HEK293 (cell line): ENCODE measurements around the gene CLK2.

Experiments used
- CTCF ChIA-PET: fragments of 350-600 bp; formaldehyde crosslinking; extraction: SDS; loops from one replicate; lab custom pipeline; 2021; ENCODE audit warnings: antibody characterized with exemption; lab: Yijun Ruan, JAX
- POLR2A ChIA-PET: fragments of 300-600 bp; formaldehyde crosslinking; extraction: SDS; loops from one replicate; lab custom pipeline; 2020; ENCODE audit warnings: antibody characterized with exemption, inconsistent platforms; lab: Yijun Ruan, JAX
- H3K27ac ChIP-seq: fragments of 200-500 bp; sonication (Bioruptor generic); 2 replicates; pipeline ENCODE4 v1.5.1; 2014; ENCODE audit warnings: low read depth, low read length, control low read depth, inconsistent platforms; ENCODE audit errors: extremely low read depth
- H3K36me3 ChIP-seq, 2 experiments: fragments of 200-500 bp in 1 of 2; sonication (Bioruptor generic) in 1 of 2; 1 replicate in 1 of 2; 2 replicates in 1 of 2; pipeline ENCODE4 v1.5.1; 2014 to 2017; ENCODE audit warnings: inconsistent platforms in 2 of 2, low read length in 2 of 2; ENCODE audit not compliant: control insufficient read depth in 2 of 2, insufficient read depth in 1 of 2
- H3K4me1 ChIP-seq: fragments of 200-500 bp; sonication (Bioruptor generic); 2 replicates; pipeline ENCODE4 v1.5.1; 2014; ENCODE audit warnings: mild to moderate bottlenecking, low read length, inconsistent platforms; ENCODE audit not compliant: control insufficient read depth, insufficient read depth
- H3K4me3 ChIP-seq: 2 replicates; pipeline ENCODE4 v1.5.1; 2011; ENCODE audit warnings: low read depth, mild to moderate bottlenecking, control low read depth, low read length, moderate library complexity
- H3K9me3 ChIP-seq: fragments of 200-500 bp; sonication (Bioruptor generic); 2 replicates; pipeline ENCODE4 v1.5.1; 2014; ENCODE audit warnings: low read depth, low read length, inconsistent platforms; ENCODE audit not compliant: control insufficient read depth, insufficient read depth
- BCL11B ChIP-seq: fragments of 450-650 bp; formaldehyde crosslinking; IDR thresholded peaks from 2 replicates; pipeline ENCODE4 v1.5.1; 2016; ENCODE audit warnings: low read depth, missing biosample characterization, missing genetic modification characterization
- CTCF ChIP-seq: fragments of 450-650 bp; formaldehyde crosslinking; IDR thresholded peaks from 2 replicates; pipeline ENCODE4 v1.5.1; 2016; ENCODE audit warnings: missing biosample characterization, missing genetic modification characterization
- GLI2 ChIP-seq: fragments of 450-650 bp; formaldehyde crosslinking; IDR thresholded peaks from 2 replicates; pipeline ENCODE4; 2017; ENCODE audit warnings: missing biosample characterization, missing genetic modification characterization, low read depth, borderline replicate concordance
- GLIS2 ChIP-seq: fragments of 450-650 bp; formaldehyde crosslinking; IDR thresholded peaks from 2 replicates; pipeline ENCODE4 v1.5.1; 2016; ENCODE audit warnings: missing biosample characterization, missing genetic modification characterization
- HIC1 ChIP-seq: fragments of 450-650 bp; formaldehyde crosslinking; IDR thresholded peaks from 2 replicates; pipeline ENCODE4 v1.5.1; 2016; ENCODE audit warnings: missing biosample characterization, missing genetic modification characterization
- KLF10 ChIP-seq: fragments of 450-650 bp; IDR thresholded peaks from 2 replicates; pipeline ENCODE4 v1.5.1; 2018; ENCODE audit warnings: missing biosample characterization, mild to moderate bottlenecking, missing genetic modification characterization
- KLF9 ChIP-seq: fragments of 450-650 bp; formaldehyde crosslinking; IDR thresholded peaks from 2 replicates; pipeline ENCODE4 v1.5.1; 2016; ENCODE audit warnings: missing biosample characterization, missing genetic modification characterization, low read depth
- SP7 ChIP-seq: fragments of 450-650 bp; formaldehyde crosslinking; IDR thresholded peaks from 2 replicates; pipeline ENCODE4 v1.5.1; 2016; ENCODE audit warnings: missing biosample characterization, missing genetic modification characterization
- ZBTB1 ChIP-seq: fragments of 450-650 bp; formaldehyde crosslinking; IDR thresholded peaks from 2 replicates; pipeline ENCODE4 v1.5.1; 2016; ENCODE audit warnings: missing biosample characterization, missing genetic modification characterization
- ZBTB26 ChIP-seq: fragments of 450-650 bp; formaldehyde crosslinking; optimal IDR thresholded peaks from 2 replicates; pipeline ENCODE3; 2016; ENCODE audit warnings: missing biosample characterization, mild to moderate bottlenecking, missing genetic modification characterization
- ZBTB8A ChIP-seq: fragments of 450-650 bp; formaldehyde crosslinking; IDR thresholded peaks from 2 replicates; pipeline ENCODE4 v1.5.1; 2016; ENCODE audit warnings: missing biosample characterization, missing genetic modification characterization
- ZFP69B ChIP-seq: fragments of 450-650 bp; formaldehyde crosslinking; IDR thresholded peaks from 2 replicates; pipeline ENCODE4 v1.5.1; 2016; ENCODE audit warnings: missing biosample characterization, missing genetic modification characterization
- ZNF16 ChIP-seq: fragments of 450-650 bp; formaldehyde crosslinking; IDR thresholded peaks from 2 replicates; pipeline ENCODE4 v1.5.1; 2016; ENCODE audit warnings: low read depth, missing biosample characterization, missing genetic modification characterization
- ZNF175 ChIP-seq: fragments of 450-650 bp; formaldehyde crosslinking; IDR thresholded peaks from 2 replicates; pipeline ENCODE4 v1.5.1; 2016; ENCODE audit warnings: missing biosample characterization, missing genetic modification characterization
- ZNF302 ChIP-seq: fragments of 450-650 bp; formaldehyde crosslinking; IDR thresholded peaks from 2 replicates; pipeline ENCODE4 v1.5.1; 2016; ENCODE audit warnings: missing biosample characterization, missing genetic modification characterization, low read depth
- ZNF354C ChIP-seq: fragments of 450-650 bp; formaldehyde crosslinking; IDR thresholded peaks from 2 replicates; pipeline ENCODE4 v1.5.1; 2016; ENCODE audit warnings: missing biosample characterization, missing genetic modification characterization, low read depth, borderline replicate concordance
- ZNF362 ChIP-seq: fragments of 450-650 bp; formaldehyde crosslinking; IDR thresholded peaks from 2 replicates; pipeline ENCODE4 v1.5.1; 2016; ENCODE audit warnings: missing biosample characterization, missing genetic modification characterization
- ZNF391 ChIP-seq: fragments of 450-650 bp; formaldehyde crosslinking; IDR thresholded peaks from 2 replicates; pipeline ENCODE4 v1.5.1; 2016; ENCODE audit warnings: low read depth, missing biosample characterization, missing genetic modification characterization, borderline replicate concordance
- ZNF404 ChIP-seq: fragments of 450-650 bp; formaldehyde crosslinking; IDR thresholded peaks from 2 replicates; pipeline ENCODE4 v1.5.1; 2017; ENCODE audit warnings: missing biosample characterization, missing genetic modification characterization
- ZNF426 ChIP-seq: fragments of 450-650 bp; formaldehyde crosslinking; IDR thresholded peaks from 2 replicates; pipeline ENCODE4 v1.5.1; 2017; ENCODE audit warnings: missing biosample characterization, missing genetic modification characterization, mild to moderate bottlenecking, inconsistent platforms, moderate library complexity
- ZNF48 ChIP-seq: fragments of 450-650 bp; formaldehyde crosslinking; IDR thresholded peaks from 2 replicates; pipeline ENCODE4 v1.5.1; 2016; ENCODE audit warnings: missing biosample characterization, missing genetic modification characterization
- ZNF529 ChIP-seq: fragments of 450-650 bp; formaldehyde crosslinking; IDR thresholded peaks from 2 replicates; pipeline ENCODE4 v1.5.1; 2017; ENCODE audit warnings: missing genetic modification characterization, missing biosample characterization; ENCODE audit not compliant: insufficient replicate concordance
- ZNF629 ChIP-seq: fragments of 450-650 bp; formaldehyde crosslinking; IDR thresholded peaks from 2 replicates; pipeline ENCODE4 v1.5.1; 2017; ENCODE audit warnings: missing biosample characterization, missing genetic modification characterization
- ZNF692 ChIP-seq: fragments of 450-650 bp; formaldehyde crosslinking; IDR thresholded peaks from 2 replicates; pipeline ENCODE4 v1.5.1; 2016; ENCODE audit warnings: missing biosample characterization, missing genetic modification characterization
- ZSCAN18 ChIP-seq: fragments of 450-650 bp; formaldehyde crosslinking; IDR thresholded peaks from 2 replicates; pipeline ENCODE4 v1.5.1; 2016; ENCODE audit warnings: missing biosample characterization, missing genetic modification characterization
- ZSCAN30 ChIP-seq: fragments of 450-650 bp; IDR thresholded peaks from 2 replicates; pipeline ENCODE4 v1.5.1; 2018; ENCODE audit warnings: missing biosample characterization, mild to moderate bottlenecking, missing genetic modification characterization, moderate library complexity

Gene CLK2

GRCh38 chr1:155273343-155274245 is at the start of gene CLK2:
CLK2 (minus strand) TSS chr1:155273504; CDS start chr1:155270977, 2,527 bp downstream.
- Histone ChIP-seq H3K4me3 (peak within 1 kb of the TSS; percentile 88), H3K27ac (peak within 1 kb of the TSS; percentile 71), H3K9me3 (no peaks in the 10 kb centered on the region), H3K36me3 (peaks cover 16 to 36% of the 10 kb centered on the region in 2 experiments), H3K4me1 (no peaks in the 10 kb centered on the region)
- POLR2A ChIA-PET = interaction anchor here (0.6 to 4.6 kb wide), 24 partner anchors 8 to 666 kb away, joined by 3 to 54 read pairs (median 6); partner anchors contain the start of genes ASH1L, ENTREP3, FDPS and SCAMP3
- CTCF ChIA-PET = interaction anchor here (0.6 to 5.2 kb wide), 4 partner anchors 14 to 66 kb away, joined by 3 to 45 read pairs (median 4); partner anchors contain the start of gene THBS3
- TF ChIP-seq ZNF404 (tag by site-specific recombination) (no peak), ZSCAN18 (tag by site-specific recombination) (no peak), ZNF16 (tag by site-specific recombination) (no peak), ZNF354C (tag by site-specific recombination) (no peak), ZBTB26 (tag by site-specific recombination) (peak; percentile 95), KLF9 (tag by site-specific recombination) (peak; percentile 69), ZNF48 (tag by site-specific recombination) (no peak), CTCF (tag by site-specific recombination) (no peak), ZNF175 (tag by site-specific recombination) (no peak), ZNF529 (no peak), ZSCAN30 (no peak), HIC1 (tag by site-specific recombination) (peak; percentile 95), ZBTB1 (tag by site-specific recombination) (no peak), ZNF362 (no peak), SP7 (0 out of 2 replicates have a peak, but pooled peaks have one; percentile 20), GLI2 (no peak), ZNF692 (tag by site-specific recombination) (peak; percentile 98), ZNF426 (no peak), KLF10 (tag by site-specific recombination) (peak; percentile 22; the same call in 1 of the 2 replicates), ZNF391 (tag by site-specific recombination) (no peak), ZBTB8A (peak; percentile 11; the same call in 1 of the 2 replicates), ZNF302 (no peak), ZFP69B (tag by site-specific recombination) (peak; percentile 95), BCL11B (no peak), GLIS2 (tag by site-specific recombination) (peak; percentile 100), ZNF629 (tag by site-specific recombination) (peak; percentile 59; the same call in 1 of the 2 replicates)
